Activated B cell treated with CpG ODN at 0.5 μM for 24 hours (primary cell): ENCODE measurements around the gene TPCN2. TPM values are rescaled to one million over a fixed set of nuclear protein-coding genes. Genes with fewer than 3 reads are reported as not detected.

Experiments
- ATAC-seq: fragments of 200-7000 bp; cut with Tn5 transposase; one replicate; pipeline ENCODE4 v1.10.0; 2021; ENCODE audit warnings: low read depth, mild to moderate bottlenecking, moderate library complexity
- CTCF ChIA-PET: fragments of 350-600 bp; sonication (Branson Sonifier 250); formaldehyde crosslinking; loops from one replicate; lab custom pipeline; 2021; ENCODE audit warnings: antibody characterized with exemption; lab: Charles Lee
- POLR2A ChIA-PET: fragments of 350-600 bp; sonication (Branson Sonifier 250); formaldehyde crosslinking; loops from one replicate; lab custom pipeline; 2021; ENCODE audit warnings: antibody characterized with exemption; lab: Charles Lee
- DNase-seq: peaks from one replicate; pipeline ENCODE4 v3.0.0; 2022
- H3K27ac Mint-ChIP-seq: one replicate; pipeline ENCODE4 v1.8.0; 2020; ENCODE audit warnings: mixed read lengths
- H3K27me3 Mint-ChIP-seq: one replicate; pipeline ENCODE4 v1.8.0; 2021; ENCODE audit warnings: mixed read lengths
- H3K36me3 Mint-ChIP-seq: one replicate; pipeline ENCODE4 v1.8.0; 2021; ENCODE audit warnings: low read depth, mixed read lengths
- H3K4me1 Mint-ChIP-seq: one replicate; pipeline ENCODE4 v1.8.0; 2021; ENCODE audit warnings: mixed read lengths
- H3K4me3 Mint-ChIP-seq: one replicate; pipeline ENCODE4 v1.8.0; 2020; ENCODE audit warnings: mild to moderate bottlenecking, mixed read lengths
- H3K9me3 Mint-ChIP-seq: one replicate; pipeline ENCODE4 v1.8.0; 2020; ENCODE audit warnings: mixed read lengths
- CTCF ChIP-seq: fragments of 200-600 bp; IDR thresholded peaks from one replicate; pipeline ENCODE4 v1.8.0; 2022; ENCODE audit warnings: antibody characterized with exemption, mild to moderate bottlenecking
- intact Hi-C: fragments of 100-400 bp; cut with micrococcal nuclease; formaldehyde crosslinking; loops from one replicate; pipeline ENCODE4 v1.15.1; 2024
- total RNA-seq: library from RNA; stranded (reverse); gene quantifications from 2 replicates; pipeline ENCODE4 v1.2.3, GENCODE V29; 2022

Gene TPCN2
- total RNA-seq, 1 donor from 2014 or later: 35.4 TPM

GRCh38 chr11:69052343-69053168 is 3.8 kb downstream of the TPCN2 start:
- Mint-ChIP-seq H3K9me3 (no peaks in the 10 kb centered on the region), H3K27ac (no peak overlapping the region), H3K27me3 (no peaks in the 10 kb centered on the region), H3K4me1 (peaks cover 77% of the 10 kb centered on the region), H3K4me3 (peak overlapping the region; percentile 15), H3K36me3 (peaks cover 11% of the 10 kb centered on the region)
- intact Hi-C loops: loop anchor here (10.0 kb wide), 1 partner anchor 588 kb away; the partner anchor contains the start of gene PPP6R3
- ChIA-PET POLR2A (interaction anchor here (0.6 kb wide), 2 partner anchors 10 to 39 kb away, joined by 3 to 6 read pairs; no protein-coding TSS in a partner anchor), CTCF (interaction anchor here (0.7 kb wide), 1 partner anchor 618 kb away, joined by 3 read pairs; no protein-coding TSS in a partner anchor)
- DNase-seq: no peak
- no peak for ATAC-seq
- no peak for TF ChIP-seq CTCF

- CTCF ChIA-PET: no interaction called here
- ATAC-seq: no peak
- H3K4me3 Mint-ChIP-seq: no peak overlapping the region
- peaks cover 11% of the 10 kb centered on the region for H3K36me3 Mint-ChIP-seq
- no peaks in the 10 kb centered on the region for H3K9me3 Mint-ChIP-seq
- POLR2A ChIA-PET: no interaction called here
- no peaks in the 10 kb centered on the region for H3K27me3 Mint-ChIP-seq
- no peak for TF ChIP-seq CTCF
- intact Hi-C loops: loop anchor here (10.0 kb wide), 1 partner anchor 588 kb away; the partner anchor contains the start of gene PPP6R3
- no peak for DNase-seq
- peaks cover 77% of the 10 kb centered on the region for H3K4me1 Mint-ChIP-seq
- no peak overlapping the region for H3K27ac Mint-ChIP-seq
Observed at GRCh38 chr11:69053169-69053477, 4.4 kb downstream of the TPCN2 start.

GRCh38 chr11:69053546-69054396 is 5.0 kb downstream of the TPCN2 start:
- no peak for DNase-seq
- no peak for TF ChIP-seq CTCF
- peaks cover 73% of the 10 kb centered on the region for H3K4me1 Mint-ChIP-seq

GRCh38 chr11:69054397-69055211 is 5.9 kb downstream of the TPCN2 start:
- H3K4me3 Mint-ChIP-seq: no peak overlapping the region
- ATAC-seq (no peak), DNase-seq (no peak)
- peaks cover 11% of the 10 kb centered on the region for H3K36me3 Mint-ChIP-seq
- CTCF ChIA-PET: no interaction called here
- peaks cover 70% of the 10 kb centered on the region for H3K4me1 Mint-ChIP-seq
- H3K27me3 Mint-ChIP-seq: no peaks in the 10 kb centered on the region
- POLR2A ChIA-PET: interaction anchor here (0.5 kb wide), 1 partner anchor 1608 kb away, joined by 3 read pairs; no protein-coding TSS in a partner anchor
- H3K9me3 Mint-ChIP-seq: no peaks in the 10 kb centered on the region
- intact Hi-C loops: loop anchor here (5.0 to 10.0 kb wide), 2 partner anchors 242 to 590 kb away; partner anchors contain the start of gene PPP6R3
- no peak for TF ChIP-seq CTCF
- peak overlapping the region; percentile 65 for H3K27ac Mint-ChIP-seq

More at GRCh38 chr11:69053546-69054396, 5.0 kb downstream of the TPCN2 start:
- no peaks in the 10 kb centered on the region for H3K9me3 Mint-ChIP-seq
- ATAC-seq: no peak
- peaks cover 11% of the 10 kb centered on the region for H3K36me3 Mint-ChIP-seq
- CTCF ChIA-PET: no interaction called here
- peak overlapping the region; percentile 35 for H3K27ac Mint-ChIP-seq
- H3K27me3 Mint-ChIP-seq: no peaks in the 10 kb centered on the region
- intact Hi-C loops: loop anchor here (10.0 kb wide), 1 partner anchor 589 kb away; the partner anchor contains the start of gene PPP6R3
- no peak overlapping the region for H3K4me3 Mint-ChIP-seq
- POLR2A ChIA-PET: interaction anchor here (0.5 kb wide), 1 partner anchor 1607 kb away, joined by 3 read pairs; no protein-coding TSS in a partner anchor
